GM23338 (cell line): ENCODE data around the gene C3orf62. TPM values are rescaled to one million over a fixed set of nuclear protein-coding genes. Genes with fewer than 3 reads are reported as not detected.
A peak's percentile ranks its signal among the peaks of the same experiment; 100 is the strongest.

Source experiments
- ATAC-seq: fragments of 200-7000 bp; cut with Tn5 transposase; 3 replicates; pipeline ENCODE4 v1.9.1; 2020
- DNase-seq: peaks from one replicate; pipeline ENCODE4 v3.0.0-alpha.2; 2015; ENCODE audit warnings: low spot score
- H2AFZ ChIP-seq: fragments of 200-600 bp; sonication (generic); 2 replicates; pipeline ENCODE4 v1.8.0; 2016; ENCODE audit warnings: antibody characterized with exemption, mild to moderate bottlenecking, moderate library complexity
- H3F3A ChIP-seq: fragments of 200-600 bp; sonication (generic); replicated peaks from 2 replicates; pipeline ENCODE4 v1.8.0; 2017; ENCODE audit warnings: antibody characterized with exemption, mixed run types, low read depth
- H3K27ac ChIP-seq: fragments of 200-600 bp; sonication (generic); 2 replicates; pipeline ENCODE4 v1.6.1; 2016; ENCODE audit warnings: low read depth
- H3K27me3 ChIP-seq: fragments of 200-600 bp; sonication (generic); 2 replicates; pipeline ENCODE4 v1.8.0; 2016; ENCODE audit warnings: mild to moderate bottlenecking, mixed run types, moderate library complexity; ENCODE audit not compliant: insufficient read depth
- H3K36me3 ChIP-seq: fragments of 200-600 bp; sonication (generic); 2 replicates; pipeline ENCODE4 v1.8.0; 2016; ENCODE audit warnings: mild to moderate bottlenecking; ENCODE audit not compliant: insufficient read depth
- H3K4me1 ChIP-seq: fragments of 200-600 bp; sonication (generic); 2 replicates; pipeline ENCODE4 v1.8.0; 2016; ENCODE audit warnings: mild to moderate bottlenecking, moderate library complexity; ENCODE audit not compliant: insufficient read depth
- H3K4me2 ChIP-seq: fragments of 200-600 bp; sonication (generic); 2 replicates; pipeline ENCODE4 v1.7.1; 2017; ENCODE audit warnings: mixed run types
- H3K4me3 ChIP-seq: fragments of 200-600 bp; sonication (generic); 2 replicates; pipeline ENCODE4 v1.6.1; 2016; ENCODE audit warnings: mixed run types
- H3K79me2 ChIP-seq: fragments of 200-600 bp; sonication (generic); replicated peaks from 2 replicates; pipeline ENCODE4 v1.8.0; 2017; ENCODE audit warnings: mild to moderate bottlenecking; ENCODE audit not compliant: insufficient read depth
- H3K9me2 ChIP-seq: fragments of 200-600 bp; sonication (generic); 2 replicates; pipeline ENCODE4 v1.8.0; 2017; ENCODE audit not compliant: insufficient read depth
- H4K20me1 ChIP-seq: fragments of 200-600 bp; sonication (generic); replicated peaks from 2 replicates; pipeline ENCODE4 v1.8.0; 2017; ENCODE audit warnings: mild to moderate bottlenecking; ENCODE audit not compliant: insufficient read depth
- H3K27ac Mint-ChIP-seq: 2 replicates; pipeline ENCODE4 v1.8.0; 2020; ENCODE audit warnings: inconsistent platforms, mild to moderate bottlenecking, moderate library complexity, mixed read lengths
- H3K27me3 Mint-ChIP-seq: 3 replicates; pipeline ENCODE4 v1.8.0; 2022; ENCODE audit warnings: low read depth, mild to moderate bottlenecking, moderate library complexity, mixed read lengths, inconsistent platforms; ENCODE audit not compliant: insufficient read depth, poor library complexity
- H3K36me3 Mint-ChIP-seq: 3 replicates; pipeline ENCODE4 v1.8.0; 2021; ENCODE audit warnings: low read depth, mild to moderate bottlenecking, inconsistent platforms, moderate library complexity, mixed read lengths
- H3K4me1 Mint-ChIP-seq: 3 replicates; pipeline ENCODE4 v1.8.0; 2020; ENCODE audit warnings: mild to moderate bottlenecking, inconsistent platforms, mixed read lengths
- H3K4me3 Mint-ChIP-seq: 3 replicates; pipeline ENCODE4 v1.8.0; 2021; ENCODE audit warnings: moderate library complexity, mild to moderate bottlenecking, inconsistent platforms, mixed read lengths
- H3K9me3 Mint-ChIP-seq: 3 replicates; pipeline ENCODE4 v1.8.0; 2020; ENCODE audit warnings: moderate library complexity, mild to moderate bottlenecking, inconsistent platforms, mixed read lengths
- CREB1 ChIP-seq: fragments of 250-450 bp; sonication (Bioruptor Pico); IDR thresholded peaks from 2 replicates; pipeline ENCODE4 v1.5.0; 2020; ENCODE audit warnings: low read depth, mild to moderate bottlenecking, moderate library complexity
- EZH2 ChIP-seq: fragments of 200-600 bp; sonication (generic); IDR thresholded peaks from one replicate; pipeline ENCODE4 v1.8.0; 2017; ENCODE audit warnings: antibody characterized with exemption, mild to moderate bottlenecking, low read depth; ENCODE audit not compliant: unreplicated experiment
- EZH2phosphoT487 ChIP-seq: fragments of 200-600 bp; sonication (generic); IDR thresholded peaks from one replicate; pipeline ENCODE4 v1.8.1; 2018; ENCODE audit warnings: antibody characterized with exemption; ENCODE audit not compliant: unreplicated experiment
- NANOG ChIP-seq: IDR thresholded peaks from 2 replicates; pipeline ENCODE4 v1.6.1; 2016; ENCODE audit warnings: antibody characterized with exemption, borderline replicate concordance
- POLR2AphosphoS5 ChIP-seq: IDR thresholded peaks from 2 replicates; pipeline ENCODE4 v1.6.1; 2016; ENCODE audit warnings: antibody characterized with exemption, low read depth
- STAT1 ChIP-seq: IDR thresholded peaks from one replicate; pipeline ENCODE4 v1.6.1; 2016; ENCODE audit warnings: antibody characterized with exemption; ENCODE audit not compliant: unreplicated experiment
- ZNF114 ChIP-seq: fragments of 250-450 bp; sonication (Bioruptor Pico); IDR thresholded peaks from 2 replicates; pipeline ENCODE4 v1.5.0; 2020; ENCODE audit warnings: mild to moderate bottlenecking, moderate library complexity
- polyA plus RNA-seq: library from polyadenylated mRNA; unstranded; fragments of >200 nt; fragmentation: Nextera tagmentation; extraction: Ambion mirVana; gene quantifications from 2 replicates; pipeline ENCODE4 v1.2.1, GENCODE V29; 2016
- total RNA-seq: library from RNA; depleted of rRNA; stranded (reverse); fragments of >200 nt; shearing (Covaris generic); gene quantifications from 2 replicates; pipeline ENCODE4 v1.2.3, GENCODE V29; 2014
- TF ChIP-seq, protein P1 (sequence below), 2 experiments: fragments of 200-600 bp in 1 of 2; sonication (generic) in 1 of 2; conservative IDR thresholded peaks; 2 replicates each; pipeline versions ENCODE4 v1.5.1 to v1.6.1; 2016 to 2017; ENCODE audit warnings: antibody characterized with exemption in 2 of 2, low read depth in 2 of 2, mild to moderate bottlenecking in 2 of 2, moderate library complexity in 1 of 2
- TF ChIP-seq, protein P2 (sequence below): IDR thresholded peaks from 2 replicates; pipeline ENCODE4 v1.6.1; 2016; ENCODE audit warnings: antibody characterized with exemption
- TF ChIP-seq, protein P3 (sequence below): IDR thresholded peaks from one replicate; pipeline ENCODE4 v1.6.1; 2018; ENCODE audit warnings: antibody characterized with exemption; ENCODE audit not compliant: unreplicated experiment

The C3orf62 gene
- total and polyA plus RNA-seq, 2 experiments from 2014 or later, result 1.6 to 2.4 TPM

- H3K27ac Mint-ChIP-seq, result no peak overlapping the region
- no peaks in the 10 kb centered on the region for H3K9me2 ChIP-seq
- H3K4me1 Mint-ChIP-seq, result no peaks in the 10 kb centered on the region
- ATAC-seq (peak; percentile 27; the same call in 1 of the 3 replicates), DNase-seq (no peak)
- peaks cover 4% of the 10 kb centered on the region for H3K27me3 Mint-ChIP-seq
- H3K36me3 Mint-ChIP-seq, result no peaks in the 10 kb centered on the region
- H3F3A ChIP-seq, result no peaks in the 10 kb centered on the region
- no peak overlapping the region for H3K4me2 ChIP-seq
- H3K4me3 ChIP-seq, result no peak overlapping the region
- H3K4me3 Mint-ChIP-seq, result no peak overlapping the region
- no peak overlapping the region for H2AFZ ChIP-seq
- H3K27ac ChIP-seq, result no peak overlapping the region
- H3K27me3 ChIP-seq, result no peaks in the 10 kb centered on the region
- no peaks in the 10 kb centered on the region for H3K9me3 Mint-ChIP-seq
- no peaks in the 10 kb centered on the region for H3K36me3 ChIP-seq
- no peaks in the 10 kb centered on the region for H3K4me1 ChIP-seq
- no peaks in the 10 kb centered on the region for H3K79me2 ChIP-seq
- no peaks in the 10 kb centered on the region for H4K20me1 ChIP-seq
- no peak for TF ChIP-seq POLR2AphosphoS5
- TF ChIP-seq ZNF114 (CRISPR knock-in tag), result no peak
- TF ChIP-seq EZH2, result no peak
- TF ChIP-seq NANOG, result no peak
- TF ChIP-seq EZH2phosphoT487, result no peak
Observed at GRCh38 chr3:49260806-49261324, 16.2 kb downstream of the C3orf62 start.

GRCh38 chr3:49257187-49257586, 19.8 kb downstream of the C3orf62 start:
- Mint-ChIP-seq H3K4me1 (no peaks in the 10 kb centered on the region), H3K36me3 (no peaks in the 10 kb centered on the region), H3K27me3 (peaks cover 3% of the 10 kb centered on the region), H3K27ac (no peak overlapping the region), H3K4me3 (no peak overlapping the region), H3K9me3 (no peaks in the 10 kb centered on the region)
- no peak overlapping the region for H3K4me3 ChIP-seq
- H3F3A ChIP-seq, result no peaks in the 10 kb centered on the region
- H3K79me2 ChIP-seq, result no peaks in the 10 kb centered on the region
- H4K20me1 ChIP-seq, result no peaks in the 10 kb centered on the region
- no peak overlapping the region for H2AFZ ChIP-seq
- no peaks in the 10 kb centered on the region for H3K4me1 ChIP-seq
- no peak overlapping the region for H3K4me2 ChIP-seq
- ATAC-seq (no peak), DNase-seq (no peak)
- H3K27me3 ChIP-seq, result no peaks in the 10 kb centered on the region
- H3K27ac ChIP-seq, result no peak overlapping the region
- no peaks in the 10 kb centered on the region for H3K36me3 ChIP-seq
- no peaks in the 10 kb centered on the region for H3K9me2 ChIP-seq
- TF ChIP-seq, protein P1, sequence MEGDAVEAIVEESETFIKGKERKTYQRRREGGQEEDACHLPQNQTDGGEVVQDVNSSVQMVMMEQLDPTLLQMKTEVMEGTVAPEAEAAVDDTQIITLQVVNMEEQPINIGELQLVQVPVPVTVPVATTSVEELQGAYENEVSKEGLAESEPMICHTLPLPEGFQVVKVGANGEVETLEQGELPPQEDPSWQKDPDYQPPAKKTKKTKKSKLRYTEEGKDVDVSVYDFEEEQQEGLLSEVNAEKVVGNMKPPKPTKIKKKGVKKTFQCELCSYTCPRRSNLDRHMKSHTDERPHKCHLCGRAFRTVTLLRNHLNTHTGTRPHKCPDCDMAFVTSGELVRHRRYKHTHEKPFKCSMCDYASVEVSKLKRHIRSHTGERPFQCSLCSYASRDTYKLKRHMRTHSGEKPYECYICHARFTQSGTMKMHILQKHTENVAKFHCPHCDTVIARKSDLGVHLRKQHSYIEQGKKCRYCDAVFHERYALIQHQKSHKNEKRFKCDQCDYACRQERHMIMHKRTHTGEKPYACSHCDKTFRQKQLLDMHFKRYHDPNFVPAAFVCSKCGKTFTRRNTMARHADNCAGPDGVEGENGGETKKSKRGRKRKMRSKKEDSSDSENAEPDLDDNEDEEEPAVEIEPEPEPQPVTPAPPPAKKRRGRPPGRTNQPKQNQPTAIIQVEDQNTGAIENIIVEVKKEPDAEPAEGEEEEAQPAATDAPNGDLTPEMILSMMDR (conservative IDR thresholded peaks at IDR 0.05; ENCODE audit: low read depth in 2 of 2), result no peak
- TF ChIP-seq STAT1, result no peak

- no peaks in the 10 kb centered on the region for H3K9me2 ChIP-seq
- H3K79me2 ChIP-seq, result no peaks in the 10 kb centered on the region
- H3K27me3 ChIP-seq, result no peaks in the 10 kb centered on the region
- H3K27me3 Mint-ChIP-seq, result peaks cover 5% of the 10 kb centered on the region
- no peaks in the 10 kb centered on the region for H3K9me3 Mint-ChIP-seq
- peak; percentile 32; the same call in 2 of the 3 replicates for ATAC-seq
- no peak overlapping the region for H3K4me2 ChIP-seq
- H3K4me1 ChIP-seq, result no peaks in the 10 kb centered on the region
- no peaks in the 10 kb centered on the region for H3F3A ChIP-seq
- no peak overlapping the region for H3K27ac Mint-ChIP-seq
- H3K4me3 Mint-ChIP-seq, result no peak overlapping the region
- H3K4me3 ChIP-seq, result no peak overlapping the region
- H3K4me1 Mint-ChIP-seq, result no peaks in the 10 kb centered on the region
- no peak for DNase-seq
- H3K36me3 ChIP-seq, result no peaks in the 10 kb centered on the region
- no peaks in the 10 kb centered on the region for H3K36me3 Mint-ChIP-seq
- H3K27ac ChIP-seq, result no peak overlapping the region
- no peak overlapping the region for H2AFZ ChIP-seq
- H4K20me1 ChIP-seq, result no peaks in the 10 kb centered on the region
- TF ChIP-seq, protein P2, sequence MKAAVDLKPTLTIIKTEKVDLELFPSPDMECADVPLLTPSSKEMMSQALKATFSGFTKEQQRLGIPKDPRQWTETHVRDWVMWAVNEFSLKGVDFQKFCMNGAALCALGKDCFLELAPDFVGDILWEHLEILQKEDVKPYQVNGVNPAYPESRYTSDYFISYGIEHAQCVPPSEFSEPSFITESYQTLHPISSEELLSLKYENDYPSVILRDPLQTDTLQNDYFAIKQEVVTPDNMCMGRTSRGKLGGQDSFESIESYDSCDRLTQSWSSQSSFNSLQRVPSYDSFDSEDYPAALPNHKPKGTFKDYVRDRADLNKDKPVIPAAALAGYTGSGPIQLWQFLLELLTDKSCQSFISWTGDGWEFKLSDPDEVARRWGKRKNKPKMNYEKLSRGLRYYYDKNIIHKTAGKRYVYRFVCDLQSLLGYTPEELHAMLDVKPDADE, result no peak
- TF ChIP-seq, protein P3, sequence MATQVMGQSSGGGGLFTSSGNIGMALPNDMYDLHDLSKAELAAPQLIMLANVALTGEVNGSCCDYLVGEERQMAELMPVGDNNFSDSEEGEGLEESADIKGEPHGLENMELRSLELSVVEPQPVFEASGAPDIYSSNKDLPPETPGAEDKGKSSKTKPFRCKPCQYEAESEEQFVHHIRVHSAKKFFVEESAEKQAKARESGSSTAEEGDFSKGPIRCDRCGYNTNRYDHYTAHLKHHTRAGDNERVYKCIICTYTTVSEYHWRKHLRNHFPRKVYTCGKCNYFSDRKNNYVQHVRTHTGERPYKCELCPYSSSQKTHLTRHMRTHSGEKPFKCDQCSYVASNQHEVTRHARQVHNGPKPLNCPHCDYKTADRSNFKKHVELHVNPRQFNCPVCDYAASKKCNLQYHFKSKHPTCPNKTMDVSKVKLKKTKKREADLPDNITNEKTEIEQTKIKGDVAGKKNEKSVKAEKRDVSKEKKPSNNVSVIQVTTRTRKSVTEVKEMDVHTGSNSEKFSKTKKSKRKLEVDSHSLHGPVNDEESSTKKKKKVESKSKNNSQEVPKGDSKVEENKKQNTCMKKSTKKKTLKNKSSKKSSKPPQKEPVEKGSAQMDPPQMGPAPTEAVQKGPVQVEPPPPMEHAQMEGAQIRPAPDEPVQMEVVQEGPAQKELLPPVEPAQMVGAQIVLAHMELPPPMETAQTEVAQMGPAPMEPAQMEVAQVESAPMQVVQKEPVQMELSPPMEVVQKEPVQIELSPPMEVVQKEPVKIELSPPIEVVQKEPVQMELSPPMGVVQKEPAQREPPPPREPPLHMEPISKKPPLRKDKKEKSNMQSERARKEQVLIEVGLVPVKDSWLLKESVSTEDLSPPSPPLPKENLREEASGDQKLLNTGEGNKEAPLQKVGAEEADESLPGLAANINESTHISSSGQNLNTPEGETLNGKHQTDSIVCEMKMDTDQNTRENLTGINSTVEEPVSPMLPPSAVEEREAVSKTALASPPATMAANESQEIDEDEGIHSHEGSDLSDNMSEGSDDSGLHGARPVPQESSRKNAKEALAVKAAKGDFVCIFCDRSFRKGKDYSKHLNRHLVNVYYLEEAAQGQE, result no peak
- no peak for TF ChIP-seq NANOG
- no peak for TF ChIP-seq EZH2phosphoT487
- no peak for TF ChIP-seq STAT1
- TF ChIP-seq EZH2, result no peak
- TF ChIP-seq CREB1, result no peak
Observed at GRCh38 chr3:49255718-49256511, 21.1 kb downstream of the C3orf62 start.
